Cardiac fibroblast (primary cell): ENCODE data around the gene SLC10A7.

Experiments
- DNase-seq, 2 donors: peaks; one replicate each; pipeline versions ENCODE4 v3.0.0 to v3.0.0-alpha.2; 2010; ENCODE audit warnings: low read depth in 2 of 2
- H3K4me3 ChIP-seq, 2 donors: replicated peaks in 1 of 2; 1 replicate in 1 of 2; 2 replicates in 1 of 2; pipeline ENCODE4 v1.5.1; 2011; ENCODE audit warnings: low read depth in 2 of 2, low read length in 2 of 2, mild to moderate bottlenecking in 2 of 2, moderate library complexity in 1 of 2
- CTCF ChIP-seq: IDR thresholded peaks from one replicate; pipeline ENCODE4 v1.5.1; 2011; ENCODE audit warnings: low read depth, mild to moderate bottlenecking, low read length, inconsistent platforms

Gene SLC10A7

DNA sequence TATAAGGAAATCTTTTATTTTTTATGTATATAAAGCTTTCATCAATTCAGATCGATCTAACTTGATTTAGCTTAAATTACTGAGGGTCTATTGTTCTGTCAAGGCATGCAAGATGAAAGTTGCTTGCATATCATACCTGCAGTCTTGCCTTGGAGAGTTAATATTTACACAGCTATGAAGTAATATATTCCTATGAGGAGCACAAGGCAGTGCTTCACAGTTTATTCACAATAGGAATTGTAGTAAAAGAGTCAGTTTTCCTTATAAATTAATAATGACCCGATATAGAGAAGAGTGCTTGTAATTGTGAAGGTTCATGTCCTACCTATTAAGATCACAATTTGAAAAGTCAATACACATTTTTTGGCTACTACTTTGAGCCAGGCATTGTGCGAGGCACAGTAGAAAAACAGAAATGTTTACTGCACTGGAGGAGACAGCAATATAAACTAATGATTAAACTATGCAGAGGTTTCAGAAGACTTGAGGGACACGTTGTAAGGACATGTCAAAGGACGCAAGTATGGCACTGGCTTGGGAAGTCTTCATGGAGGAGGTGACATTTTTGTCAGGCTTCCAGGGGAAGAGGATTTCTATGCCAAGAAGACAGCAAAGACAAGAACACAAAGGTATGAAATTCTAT is 268.6 kb downstream of the SLC10A7 start:
- no peak for DNase-seq
- no peak for TF ChIP-seq CTCF

GRCh38 chr4:146247356-146247755 is 274.4 kb downstream of the SLC10A7 start:
- no peak overlapping the region for H3K4me3 ChIP-seq
- no peak for DNase-seq
- no peak for TF ChIP-seq CTCF

More for the DNA sequence above, 268.6 kb downstream of the SLC10A7 start:
- H3K4me3 ChIP-seq: no peak overlapping the region

GRCh38 chr4:146246381-146246780 is 275.4 kb downstream of the SLC10A7 start:
- TF ChIP-seq CTCF: no peak

GRCh38 chr4:146245850-146246249 is 275.9 kb downstream of the SLC10A7 start:
- no peak for TF ChIP-seq CTCF

More at GRCh38 chr4:146246381-146246780, 275.4 kb downstream of the SLC10A7 start:
- H3K4me3 ChIP-seq: no peak overlapping the region
- DNase-seq: no peak

GRCh38 chr4:146245246-146245645 is 276.5 kb downstream of the SLC10A7 start:
- H3K4me3 ChIP-seq: no peak overlapping the region
- peak in 1 of 2 donors; percentile 11 for DNase-seq
- no peak for TF ChIP-seq CTCF

More at GRCh38 chr4:146245850-146246249, 275.9 kb downstream of the SLC10A7 start:
- no peak overlapping the region for H3K4me3 ChIP-seq
- no peak for DNase-seq

- no peak for TF ChIP-seq CTCF
- no peak overlapping the region for H3K4me3 ChIP-seq
- peak in 1 of 2 donors; percentile 38 for DNase-seq
These were observed 277.2 kb downstream of the SLC10A7 start for GRCh38 chr4:146244496-146244895.

- TF ChIP-seq CTCF: no peak
- H3K4me3 ChIP-seq: no peak overlapping the region
These were observed 277.9 kb downstream of the SLC10A7 start for GRCh38 chr4:146243883-146244277.

More at GRCh38 chr4:146243883-146244277, 277.9 kb downstream of the SLC10A7 start:
- DNase-seq: no peak
